Stomach (tissue), 9 donors: ENCODE results near the gene ATP5IF1. TPM values are rescaled to one million over a fixed set of nuclear protein-coding genes. Genes with fewer than 3 reads are reported as not detected.

Experiments used
- DNase-seq, 2 donors: peaks; one replicate each; pipeline versions ENCODE4 v3.0.0 to v3.0.0-alpha.2; 2013 to 2019
- H3K27ac ChIP-seq, 5 donors: fragments of 200-600 bp in 4 of 5; sonication (generic) in 4 of 5; one replicate each; pipeline ENCODE4 v1.5.1; 2013 to 2019; ENCODE audit warnings: mild to moderate bottlenecking in 1 of 5, moderate library complexity in 1 of 5
- H3K27me3 ChIP-seq, 3 donors: fragments of 200-600 bp; sonication (generic); one replicate each; pipeline ENCODE4 v1.5.1; 2017 to 2019; ENCODE audit warnings: mixed run types in 1 of 3
- H3K36me3 ChIP-seq, 4 donors: fragments of 200-600 bp; sonication (generic); 1 replicate in 3 of 4; 2 replicates in 1 of 4; pipeline ENCODE4 v1.5.1; 2016 to 2019
- H3K4me1 ChIP-seq, 4 donors: fragments of 200-600 bp; sonication (generic); one replicate each; pipeline ENCODE4 v1.5.1; 2016 to 2019
- H3K4me3 ChIP-seq, 4 donors: fragments of 200-600 bp; sonication (generic) in 3 of 4; one replicate each; pipeline ENCODE4 v1.5.1; 2016 to 2019; ENCODE audit warnings: mild to moderate bottlenecking in 1 of 4
- H3K9me3 ChIP-seq, 4 donors: fragments of 200-600 bp; sonication (generic); one replicate each; pipeline ENCODE4 v1.5.1; 2016 to 2019
- CTCF ChIP-seq, 7 experiments: fragments of 450-650 bp in 4 of 7; fragments of 200-600 bp in 3 of 7; sonication (generic) in 3 of 7; IDR thresholded peaks; one replicate each; pipeline ENCODE4 v1.5.1; 2016 to 2019; ENCODE audit warnings: antibody characterized with exemption in 7 of 7, control low read depth in 2 of 7, mild to moderate bottlenecking in 1 of 7
- EP300 ChIP-seq: sonication (generic); formaldehyde crosslinking; IDR thresholded peaks from one replicate; pipeline ENCODE4 v1.6.1; 2017; ENCODE audit warnings: antibody characterized with exemption
- POLR2A ChIP-seq, 4 donors: fragments of 450-650 bp; IDR thresholded peaks; one replicate each; pipeline ENCODE4 v1.6.1; 2016; ENCODE audit warnings: antibody characterized with exemption in 4 of 4, control low read depth in 2 of 4, mild to moderate bottlenecking in 1 of 4, moderate library complexity in 1 of 4
- POLR2AphosphoS5 ChIP-seq, 3 donors: sonication (generic); formaldehyde crosslinking; IDR thresholded peaks; one replicate each; pipeline ENCODE4 v1.6.1; 2016; ENCODE audit warnings: antibody characterized with exemption in 3 of 3
- WGBS, 5 donors: extraction: QIAGEN DNeasy Blood & Tissue Kit in 3 of 5; methylation state at CpG; one replicate each; pipeline versions ENCODE4 v1.1.5 to v1.1.7; 2013 to 2018; 5-methylcytosine and 5-hydroxymethylcytosine counted together
- intact Hi-C: fragments of 100-400 bp; cut with DNase I; formaldehyde crosslinking; loops from one replicate; pipeline ENCODE4 v1.15.1; 2023; ENCODE audit warnings: low total_unique reads
- polyA plus RNA-seq, 3 donors: library from polyadenylated mRNA; stranded (reverse); fragments of 200-250 nt; gene quantifications; one replicate each; pipeline ENCODE4 v1.2.3, GENCODE V29; 2013
- total RNA-seq, 5 donors: library from RNA; depleted of rRNA; stranded (reverse); fragments of >200 nt; gene quantifications; one replicate each; pipeline versions ENCODE4 v1.1.0 to v1.2.3, GENCODE V29; 2014 to 2016
- donor health status: healthy with polysubstance abuse.
- donor health status: Bipolar disorder and iron deficiency.
- donor health status: healthy.

ATP5IF1 gene
- total and polyA plus RNA-seq, 8 donors, result 146 to 559 (median 530) TPM

GRCh38 chr1:28193701-28194161, 42.2 kb upstream of the ATP5IF1 start:
- no peak for TF ChIP-seq POLR2A (IDR thresholded peaks at IDR 0.05)
- TF ChIP-seq EP300, result no peak
- no peak for TF ChIP-seq CTCF (IDR thresholded peaks at IDR 0.05)
- no peak for TF ChIP-seq POLR2AphosphoS5 (IDR thresholded peaks at IDR 0.05)
- H3K27ac ChIP-seq, result no peak overlapping the region
- peaks cover 3 to 21% (median 16%) of the 10 kb centered on the region in 4 donors for H3K36me3 ChIP-seq
- H3K4me3 ChIP-seq, result no peak overlapping the region
- no peaks in the 10 kb centered on the region for H3K9me3 ChIP-seq
- WGBS, 5 donors, result 56 to 73% (median 58%) methylated on average over 5 to 8 of the region's 8 CpGs
- DNase-seq, result no peak
- H3K4me1 ChIP-seq, result peaks cover 0 to 27% (median 12%) of the 10 kb centered on the region in 4 donors
- no peaks in the 10 kb centered on the region for H3K27me3 ChIP-seq
- intact Hi-C loops, result no loop called here

- no peak for TF ChIP-seq POLR2AphosphoS5 (IDR thresholded peaks at IDR 0.05)
- no peak for TF ChIP-seq CTCF (IDR thresholded peaks at IDR 0.05)
- TF ChIP-seq POLR2A (IDR thresholded peaks at IDR 0.05), result no peak
- TF ChIP-seq EP300, result no peak
- whole genome bisulfite sequencing, 5 donors, result 72 to 83% (median 80%) methylated on average over 8 of the region's 8 CpGs
- Histone ChIP-seq H3K27ac (no peak overlapping the region), H3K4me3 (no peak overlapping the region), H3K9me3 (no peaks in the 10 kb centered on the region), H3K27me3 (no peaks in the 10 kb centered on the region), H3K4me1 (peaks cover 0 to 33% (median 13%) of the 10 kb centered on the region in 4 donors), H3K36me3 (peaks cover 9 to 28% (median 23%) of the 10 kb centered on the region in 4 donors)
- DNase-seq, result no peak
- intact Hi-C loops, result no loop called here
Observed at GRCh38 chr1:28194326-28195035, 41.4 kb upstream of the ATP5IF1 start.

GRCh38 chr1:28195780-28196179, 40.1 kb upstream of the ATP5IF1 start:
- Histone ChIP-seq H3K27me3 (no peaks in the 10 kb centered on the region), H3K9me3 (no peaks in the 10 kb centered on the region), H3K4me3 (no peak overlapping the region), H3K36me3 (peaks cover 21 to 41% (median 36%) of the 10 kb centered on the region in 4 donors), H3K4me1 (peaks cover 0 to 36% (median 10%) of the 10 kb centered on the region in 4 donors), H3K27ac (no peak overlapping the region)
- 91 to 100% (median 97%) methylated on average over 1 of the region's 1 CpG for WGBS, 5 donors
- intact Hi-C loops, result no loop called here
- no peak for DNase-seq
- no peak for TF ChIP-seq POLR2A (IDR thresholded peaks at IDR 0.05)
- TF ChIP-seq POLR2AphosphoS5 (IDR thresholded peaks at IDR 0.05), result no peak
- TF ChIP-seq EP300, result no peak
- TF ChIP-seq CTCF (IDR thresholded peaks at IDR 0.05), result no peak

GRCh38 chr1:28196330-28196729, 39.6 kb upstream of the ATP5IF1 start:
- no peak for DNase-seq
- no peak overlapping the region for H3K27ac ChIP-seq
- H3K9me3 ChIP-seq, result no peaks in the 10 kb centered on the region
- H3K4me1 ChIP-seq, result peaks cover 0 to 34% (median 10%) of the 10 kb centered on the region in 4 donors
- 70 to 92% (median 84%) methylated on average over 3 of the region's 3 CpGs for WGBS, 5 donors
- H3K36me3 ChIP-seq, result peaks cover 26 to 47% (median 42%) of the 10 kb centered on the region in 4 donors
- TF ChIP-seq POLR2A (IDR thresholded peaks at IDR 0.05) (no peak), POLR2AphosphoS5 (IDR thresholded peaks at IDR 0.05) (no peak), CTCF (IDR thresholded peaks at IDR 0.05) (no peak), EP300 (no peak)
- H3K4me3 ChIP-seq, result no peak overlapping the region
- intact Hi-C loops, result no loop called here
- no peaks in the 10 kb centered on the region for H3K27me3 ChIP-seq
